Measurements from ENCODE around the gene EIF4H.

DNA sequence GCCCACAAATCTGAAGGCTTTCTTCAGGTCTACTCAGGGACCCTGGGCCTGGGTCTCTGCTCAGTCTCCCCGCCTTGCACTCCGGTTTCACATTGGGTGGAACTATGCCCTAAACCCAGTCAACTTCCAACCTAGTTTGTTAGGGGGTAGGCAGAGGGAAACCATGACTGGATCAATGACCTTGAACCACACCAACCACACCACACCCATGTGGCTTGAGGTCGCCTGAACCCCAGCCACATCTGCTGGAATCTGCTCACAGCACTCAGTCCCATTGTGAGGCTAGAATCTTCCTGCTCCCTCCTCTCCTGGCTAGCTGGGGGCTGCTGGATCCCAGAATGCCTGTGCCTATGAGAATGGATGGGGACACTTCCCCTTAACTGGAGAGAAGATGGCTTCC lies 62.1 kb downstream of the EIF4H start:
- TF ChIP-seq CTCF (IDR thresholded peaks at IDR 0.05) (no peak), ZFX (IDR thresholded peaks at IDR 0.05; ENCODE audit: borderline replicate concordance) (no peak)
